CD4-positive, alpha-beta T cell treated with Interleukin-10 for 1 hour (primary cell): Measurements from ENCODE around the gene PPP3CA.
"Not testable (repeated sequence)": the region's sequence is repeated elsewhere in the genome, so short reads cannot be mapped to it uniquely, and the experiment has no call there.

ENCODE experiments used
- DNase-seq: peaks from one replicate; pipeline ENCODE4 v3.0.0-alpha.2; 2020

The PPP3CA gene

GRCh38 chr4:101200561-101200960, 146.8 kb downstream of the PPP3CA start:
- DNase-seq: no peak

DNA sequence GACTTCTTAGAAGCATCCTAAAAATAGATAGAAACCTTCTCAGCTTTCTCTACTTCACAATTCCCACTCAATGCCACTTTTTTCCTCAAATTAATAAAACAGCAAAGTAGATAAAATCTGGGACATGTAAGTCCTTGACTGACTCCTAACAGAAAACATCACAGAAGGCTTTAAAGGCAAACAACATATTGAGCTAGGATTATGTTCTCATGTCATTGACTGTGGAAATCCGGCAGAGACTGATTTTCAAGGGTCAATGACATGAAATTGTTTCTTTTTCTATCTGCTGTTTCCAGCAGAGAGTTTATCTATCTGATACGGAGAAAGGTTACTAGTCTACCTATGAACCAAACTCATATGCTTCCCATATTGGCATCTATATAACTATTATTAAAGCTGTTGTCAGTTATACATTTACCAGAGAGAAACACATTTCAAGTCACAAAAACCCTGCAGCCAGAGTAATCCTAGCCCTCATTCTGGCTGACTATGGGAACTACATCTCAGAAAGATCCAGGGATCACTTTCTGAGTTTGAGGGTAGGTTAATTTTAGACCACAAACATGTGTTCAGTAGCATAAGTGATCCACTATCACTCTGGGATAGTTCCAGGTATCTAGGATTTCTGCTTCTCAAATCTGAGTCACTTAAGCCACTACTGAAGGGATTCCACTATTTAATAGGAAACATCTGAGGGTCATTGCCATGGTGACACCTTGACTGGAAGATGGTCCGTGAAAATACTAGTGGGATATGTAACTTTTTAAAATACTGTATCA, 147.6 kb downstream of the PPP3CA start:
- no peak for DNase-seq

DNA sequence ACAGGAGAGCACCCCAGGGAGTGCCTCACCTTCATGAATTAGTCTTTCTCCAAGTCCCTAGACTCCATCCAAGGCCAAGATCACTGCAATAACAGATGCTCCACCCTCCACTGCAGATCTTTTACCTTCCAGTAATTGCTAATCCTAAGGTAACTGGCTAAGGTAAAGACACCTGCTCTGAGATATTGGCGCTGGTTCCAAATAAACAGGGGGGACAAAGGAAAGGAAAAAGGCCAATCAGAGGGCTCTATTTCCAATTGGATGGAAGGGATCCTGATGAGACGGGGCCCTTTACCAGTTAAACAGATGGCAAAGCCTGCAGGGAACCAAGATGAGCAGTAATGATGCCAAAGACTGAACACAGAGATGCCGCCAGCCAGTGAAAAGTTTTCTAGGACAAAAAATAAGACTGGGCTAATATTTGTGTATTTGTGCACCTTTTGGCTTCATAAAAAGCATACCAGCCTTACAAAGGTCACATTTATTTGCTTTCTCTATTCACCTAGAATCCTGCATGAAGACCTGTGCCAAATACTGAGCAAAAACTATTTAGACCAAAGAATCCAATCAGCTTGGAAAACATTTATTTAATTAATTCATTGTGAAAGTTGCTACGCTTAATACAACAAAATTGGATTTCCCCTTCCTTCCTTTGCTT, 148.5 kb downstream of the PPP3CA start:
- DNase-seq: no peak

DNA sequence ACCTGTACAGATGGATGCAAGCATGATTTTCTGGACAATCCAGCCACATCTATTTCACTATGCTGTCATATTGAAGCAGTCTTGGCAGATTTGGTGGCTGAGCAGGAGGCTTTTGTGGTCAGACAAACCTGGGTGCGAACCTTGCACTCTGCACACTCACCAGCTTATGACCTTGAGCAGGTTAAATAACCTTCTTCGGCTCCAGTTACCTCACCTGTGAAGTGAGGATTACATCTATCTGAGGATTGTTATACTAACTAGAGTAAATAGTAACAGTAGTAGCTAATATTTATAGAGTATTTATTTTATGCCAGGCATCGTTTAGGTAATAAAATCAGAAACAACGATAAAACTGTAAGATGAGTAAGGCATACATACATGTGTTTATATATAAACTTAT, 150.0 kb downstream of the PPP3CA start:
- DNase-seq: no peak

- DNase-seq: no peak
Measured at GRCh38 chr4:101192244-101192643, 155.1 kb downstream of the PPP3CA start.

DNA sequence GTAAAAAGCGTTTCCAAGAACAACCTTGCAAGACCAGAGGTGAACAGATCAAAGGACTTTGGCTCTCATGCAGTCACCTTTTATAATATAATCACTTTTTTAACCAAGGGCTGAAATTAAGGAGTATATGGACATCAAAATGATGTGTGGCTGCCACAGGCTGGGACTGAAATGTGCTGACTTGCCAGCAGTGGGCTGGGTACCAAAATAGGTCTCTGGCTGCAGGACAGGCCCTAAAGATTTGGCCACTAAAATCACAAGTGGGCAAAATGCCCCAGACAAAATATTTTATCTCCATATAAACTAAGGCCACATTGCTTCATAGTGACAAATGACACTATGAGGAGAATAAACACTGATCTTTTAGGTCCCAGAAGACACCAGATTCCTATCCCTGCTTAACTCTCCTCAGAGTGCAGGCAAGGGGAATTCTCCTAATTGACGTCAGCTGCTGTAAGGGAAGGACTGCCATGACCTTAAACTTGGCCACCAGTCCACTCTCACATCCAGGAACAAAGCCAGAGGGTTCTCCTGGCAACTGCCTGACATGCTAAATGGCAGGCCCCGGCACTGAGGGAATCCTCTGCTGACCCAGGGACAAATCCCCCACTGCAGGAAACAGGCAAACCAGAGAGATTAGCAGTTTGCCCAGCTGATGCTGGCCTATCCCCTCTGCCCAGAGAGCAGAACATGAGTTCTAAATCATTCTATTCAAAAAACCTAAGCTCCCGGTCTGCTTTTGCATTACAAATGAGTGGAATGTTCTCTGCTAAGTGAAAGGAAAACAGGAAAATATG, 155.8 kb downstream of the PPP3CA start:
- no peak for DNase-seq

DNA sequence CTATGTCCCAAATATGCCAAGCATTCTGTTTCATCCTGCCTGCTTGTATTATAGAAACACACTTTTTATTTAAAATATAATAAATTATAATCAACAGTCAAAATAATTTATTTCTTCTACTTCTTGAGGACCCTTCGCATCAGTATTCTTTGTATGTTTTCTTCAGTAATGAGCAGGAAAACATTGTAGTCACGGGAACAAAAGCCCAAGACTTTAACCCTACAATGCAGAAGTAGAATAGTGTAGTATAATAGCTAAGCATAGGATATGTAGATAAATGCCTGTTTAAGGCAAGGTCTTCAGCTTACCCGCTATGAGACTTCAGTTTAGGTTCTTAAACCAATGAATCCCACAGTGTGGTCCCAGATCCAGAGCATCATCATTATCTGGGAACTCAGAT, 156.6 kb downstream of the PPP3CA start:
- no peak for DNase-seq

DNA sequence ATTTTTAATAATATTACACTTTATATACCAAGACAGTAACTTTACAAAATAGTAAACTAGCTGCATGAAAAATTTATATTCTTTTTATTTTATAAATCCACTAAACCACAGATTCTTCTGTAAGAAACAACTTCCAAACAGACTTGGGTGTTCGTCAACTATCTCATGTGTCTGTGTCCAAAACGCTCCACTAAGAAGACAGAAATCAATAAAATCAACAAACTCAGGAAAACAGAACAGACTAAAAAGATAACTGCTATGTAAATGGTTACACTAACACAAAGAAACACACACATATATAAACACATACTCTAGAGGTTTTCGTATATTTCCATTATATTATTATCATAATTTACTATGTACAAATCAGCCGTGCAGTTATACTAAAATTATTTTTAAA, 158.4 kb downstream of the PPP3CA start:
- no peak for DNase-seq

DNA sequence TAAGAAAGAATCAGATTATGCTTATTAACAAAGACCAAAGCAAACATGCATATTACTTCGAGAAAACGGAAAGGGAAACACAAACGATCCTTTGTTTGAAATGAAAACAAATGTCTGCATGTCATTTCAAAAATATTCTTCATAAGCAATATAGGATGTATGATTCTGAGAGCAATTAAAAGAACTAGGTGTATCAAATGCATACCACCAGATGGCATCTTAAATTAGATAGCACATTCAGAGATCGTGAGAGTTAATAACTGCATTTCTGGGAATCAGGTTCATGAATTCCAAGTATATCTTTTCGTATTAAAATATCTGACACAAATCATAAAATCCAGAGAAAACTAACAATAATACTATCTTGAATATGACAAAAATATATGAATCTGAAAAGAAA, 159.5 kb downstream of the PPP3CA start:
- DNase-seq: peak; percentile 28

GRCh38 chr4:101186567-101187184, 160.7 kb downstream of the PPP3CA start:
- no peak for DNase-seq

DNA sequence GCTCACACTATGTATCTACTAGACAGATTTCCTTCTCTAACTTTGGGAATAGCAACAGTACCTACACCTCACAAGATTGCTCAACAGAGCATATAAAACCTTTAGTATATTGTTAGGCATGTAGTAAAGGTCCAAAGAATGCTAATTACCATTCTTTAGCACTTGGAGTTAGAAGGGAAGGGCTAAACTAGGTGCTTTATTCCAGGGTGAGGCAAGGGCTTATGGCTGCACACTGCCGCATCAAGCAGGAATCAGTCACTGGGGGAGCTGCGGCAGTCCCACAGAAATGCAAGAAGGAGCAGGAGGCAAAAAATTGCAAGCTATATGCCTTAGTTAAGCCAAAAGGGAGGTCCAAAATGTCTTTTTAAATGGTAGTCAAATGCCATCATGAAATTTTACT, 162.7 kb downstream of the PPP3CA start:
- DNase-seq: no peak

GRCh38 chr4:101183666-101184373, 163.5 kb downstream of the PPP3CA start:
- DNase-seq: no peak

GRCh38 chr4:101183221-101183620, 164.1 kb downstream of the PPP3CA start:
- DNase-seq: no peak

GRCh38 chr4:101182688-101183087, 164.6 kb downstream of the PPP3CA start:
- DNase-seq: not testable (repeated sequence)

- DNase-seq: no peak
Measured at GRCh38 chr4:101178731-101179130, 168.6 kb downstream of the PPP3CA start.

GRCh38 chr4:101177154-101177553, 170.2 kb downstream of the PPP3CA start:
- DNase-seq: no peak

GRCh38 chr4:101175896-101176676, 171.2 kb downstream of the PPP3CA start:
- no peak for DNase-seq

DNA sequence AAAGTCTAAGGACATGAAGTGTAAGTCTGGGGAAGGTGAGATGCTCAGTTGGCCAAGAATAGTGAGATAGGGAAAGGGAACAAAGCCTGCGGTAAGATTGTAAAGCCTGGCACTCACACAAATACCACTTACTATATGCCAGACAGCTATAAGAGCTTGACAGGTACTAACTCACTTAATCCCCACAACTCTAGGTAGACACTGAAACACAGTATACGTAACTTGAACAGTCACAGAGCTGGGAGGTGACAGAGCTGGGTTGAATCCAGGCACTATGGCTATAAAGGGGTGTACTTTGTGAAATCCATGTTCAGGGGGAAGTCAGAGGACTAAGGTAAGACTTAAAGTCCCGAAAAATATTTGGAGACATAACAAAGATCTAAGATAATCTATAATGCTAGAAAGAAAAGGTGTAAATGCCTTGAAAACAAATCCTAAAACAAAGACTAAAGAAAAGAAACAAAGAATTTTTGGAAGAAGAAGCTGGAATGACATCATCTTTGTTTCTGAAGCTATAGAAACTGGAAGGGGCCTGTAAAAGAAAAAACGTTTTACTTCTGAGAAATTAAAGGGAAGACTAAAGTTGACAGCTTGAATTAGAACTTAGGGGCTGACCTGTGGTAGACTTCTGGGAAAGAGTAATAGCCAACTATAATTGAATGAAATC, 172.5 kb downstream of the PPP3CA start:
- no peak for DNase-seq

- DNase-seq: no peak
Measured at GRCh38 chr4:101172369-101172768, 175.0 kb downstream of the PPP3CA start.

DNA sequence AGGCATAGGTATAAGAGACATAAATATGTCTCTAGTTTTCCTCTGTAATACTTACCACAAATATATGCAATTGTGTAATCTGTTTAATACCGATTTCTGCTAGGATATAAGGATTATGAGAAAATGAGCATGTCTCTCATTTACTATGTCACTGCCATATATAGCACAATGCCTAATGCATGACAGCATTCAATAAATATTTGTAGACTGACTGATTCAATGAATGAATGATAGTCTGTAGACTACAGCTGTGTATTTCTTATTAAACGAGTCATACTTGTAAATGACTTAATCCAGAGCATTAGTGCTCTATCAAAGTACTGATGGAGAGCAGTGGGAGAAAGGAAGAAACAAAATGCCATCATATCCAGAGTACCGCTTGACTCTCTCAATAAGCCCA, 175.6 kb downstream of the PPP3CA start:
- no peak for DNase-seq
